Measurements from ENCODE around the gene ACY1.
"Not testable (repeated sequence)": the region's sequence is repeated elsewhere in the genome, so short reads cannot be mapped to it uniquely, and the experiment has no call there.

Gene ACY1

GRCh38 chr3:52030714-52031310, 47.5 kb downstream of the ACY1 start:
- no peak for DNase-seq

DNA sequence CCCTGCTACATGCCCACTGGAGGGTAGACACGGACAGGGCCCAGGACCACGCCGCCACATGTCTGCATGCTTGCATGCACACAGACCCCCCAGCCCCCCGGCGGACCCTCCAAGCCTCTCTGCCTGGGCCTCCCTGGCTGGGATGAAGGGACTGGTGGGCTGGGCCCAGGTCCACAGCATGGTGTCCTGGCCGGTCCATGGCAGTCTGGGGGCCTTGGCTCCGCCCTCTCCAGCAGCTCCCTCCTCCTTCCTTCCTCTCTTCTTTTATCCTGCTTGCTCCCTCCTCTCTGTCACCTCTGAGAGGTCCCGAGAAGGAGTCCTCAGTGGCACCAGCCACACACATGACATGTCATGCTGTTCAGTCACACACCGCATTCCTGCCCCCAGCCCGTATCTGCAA, 48.6 kb downstream of the ACY1 start:
- no peak for DNase-seq

GRCh38 chr3:52032702-52033408, 49.5 kb downstream of the ACY1 start:
- no peak for DNase-seq

- not testable (repeated sequence) for DNase-seq
Observed at GRCh38 chr3:52033748-52034147, 50.4 kb downstream of the ACY1 start.

DNA sequence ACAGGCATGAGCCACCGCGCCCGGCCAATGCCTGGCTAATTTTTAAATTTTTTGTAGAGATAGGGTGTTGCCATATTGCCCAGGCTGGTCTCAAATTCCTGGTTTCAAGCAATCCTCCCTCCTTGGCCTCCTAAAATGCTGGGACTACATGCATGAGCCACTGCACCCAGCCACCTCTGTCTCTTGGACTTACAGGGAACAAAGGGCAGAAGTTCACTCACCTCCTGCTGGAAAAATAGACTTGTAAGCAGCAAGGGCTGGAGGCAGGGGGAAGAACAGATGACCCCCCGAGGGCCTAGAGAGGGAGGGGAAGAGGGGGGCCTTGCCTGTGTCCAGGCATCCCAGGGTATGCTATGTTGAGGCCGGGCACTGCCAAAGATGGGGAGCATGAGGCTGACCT, 50.9 kb downstream of the ACY1 start:
- DNase-seq, result no peak

DNA sequence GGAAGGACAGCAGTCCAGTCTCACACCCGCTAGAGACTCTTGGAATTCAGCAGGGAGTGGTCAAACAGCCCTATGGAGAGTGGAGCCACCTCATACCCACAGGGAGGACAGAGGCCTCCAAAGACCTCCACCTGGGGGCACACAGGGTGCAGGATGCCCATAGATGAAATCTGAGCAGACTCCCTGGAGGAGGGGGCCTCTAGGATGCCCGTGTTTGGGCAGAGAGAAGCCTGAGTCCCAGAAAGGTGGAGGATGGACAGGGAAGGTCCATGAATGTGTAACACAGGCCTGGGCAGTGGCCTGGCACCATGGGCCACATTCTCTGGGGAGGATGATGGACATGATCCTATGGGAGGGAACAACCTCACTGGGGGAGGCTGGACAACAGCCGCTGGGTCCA, 51.3 kb downstream of the ACY1 start:
- DNase-seq, result no peak

GRCh38 chr3:52036222-52036694, 52.9 kb downstream of the ACY1 start:
- peak; percentile 83 for DNase-seq

DNA sequence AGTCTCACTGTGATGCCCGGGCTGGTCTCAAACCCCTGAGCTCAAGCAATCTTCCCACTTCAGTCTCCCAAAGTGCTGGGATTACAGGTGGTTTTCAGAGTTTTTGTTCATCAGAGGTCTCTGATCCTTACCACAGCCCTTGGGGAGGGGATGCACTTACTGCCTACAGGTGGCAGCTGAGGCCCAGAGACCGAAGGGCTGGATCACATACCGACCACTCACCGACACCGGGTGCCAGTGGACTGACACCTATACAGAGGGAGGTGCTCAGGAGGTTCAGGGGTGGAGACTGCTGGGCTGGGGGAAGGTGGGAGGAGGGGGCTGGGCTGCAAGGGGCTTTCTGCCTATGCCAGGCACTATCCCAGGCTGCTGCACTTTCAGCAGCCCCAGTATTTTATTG, 53.5 kb downstream of the ACY1 start:
- DNase-seq, result peak; percentile 36

GRCh38 chr3:52037291-52037690, 54.0 kb downstream of the ACY1 start:
- DNase-seq, result no peak

- no peak for DNase-seq
Observed at GRCh38 chr3:52038227-52038626, 54.9 kb downstream of the ACY1 start.
